ENCODE data around the gene SNCA.

SNCA gene

DNA sequence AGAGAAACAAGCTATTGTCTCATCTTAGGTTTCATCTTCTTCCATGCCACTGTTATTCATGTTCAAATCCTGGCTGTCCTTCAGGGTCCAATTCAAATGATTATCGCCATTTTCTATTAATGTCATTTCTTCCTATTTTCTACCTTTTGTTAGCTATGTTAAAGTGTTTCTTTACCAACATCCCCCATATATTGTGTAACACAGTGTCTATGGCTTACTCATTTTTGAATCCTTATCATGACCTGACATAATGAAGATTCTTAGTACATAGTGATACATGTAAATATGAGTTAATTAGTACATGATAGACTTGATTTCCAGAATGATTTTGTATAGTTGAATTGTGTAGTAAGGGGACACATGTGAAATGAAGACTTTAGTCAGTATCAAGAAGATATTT lies 152.4 kb downstream of the SNCA start:
- no peak overlapping the region for H3K27ac ChIP-seq
- POLR2A ChIA-PET (ENCODE audit: low non-redundant PET): interaction anchor here (0.6 kb wide), 1 partner anchor 148 kb away, joined by 3 read pairs; no protein-coding TSS in a partner anchor
- CTCF ChIA-PET: no interaction called here
- TF ChIP-seq, protein P1, sequence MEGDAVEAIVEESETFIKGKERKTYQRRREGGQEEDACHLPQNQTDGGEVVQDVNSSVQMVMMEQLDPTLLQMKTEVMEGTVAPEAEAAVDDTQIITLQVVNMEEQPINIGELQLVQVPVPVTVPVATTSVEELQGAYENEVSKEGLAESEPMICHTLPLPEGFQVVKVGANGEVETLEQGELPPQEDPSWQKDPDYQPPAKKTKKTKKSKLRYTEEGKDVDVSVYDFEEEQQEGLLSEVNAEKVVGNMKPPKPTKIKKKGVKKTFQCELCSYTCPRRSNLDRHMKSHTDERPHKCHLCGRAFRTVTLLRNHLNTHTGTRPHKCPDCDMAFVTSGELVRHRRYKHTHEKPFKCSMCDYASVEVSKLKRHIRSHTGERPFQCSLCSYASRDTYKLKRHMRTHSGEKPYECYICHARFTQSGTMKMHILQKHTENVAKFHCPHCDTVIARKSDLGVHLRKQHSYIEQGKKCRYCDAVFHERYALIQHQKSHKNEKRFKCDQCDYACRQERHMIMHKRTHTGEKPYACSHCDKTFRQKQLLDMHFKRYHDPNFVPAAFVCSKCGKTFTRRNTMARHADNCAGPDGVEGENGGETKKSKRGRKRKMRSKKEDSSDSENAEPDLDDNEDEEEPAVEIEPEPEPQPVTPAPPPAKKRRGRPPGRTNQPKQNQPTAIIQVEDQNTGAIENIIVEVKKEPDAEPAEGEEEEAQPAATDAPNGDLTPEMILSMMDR (conservative IDR thresholded peaks at IDR 0.05; ENCODE audit: low read depth): no peak
- no peak for DNase-seq (ENCODE audit: low spot score)

DNA sequence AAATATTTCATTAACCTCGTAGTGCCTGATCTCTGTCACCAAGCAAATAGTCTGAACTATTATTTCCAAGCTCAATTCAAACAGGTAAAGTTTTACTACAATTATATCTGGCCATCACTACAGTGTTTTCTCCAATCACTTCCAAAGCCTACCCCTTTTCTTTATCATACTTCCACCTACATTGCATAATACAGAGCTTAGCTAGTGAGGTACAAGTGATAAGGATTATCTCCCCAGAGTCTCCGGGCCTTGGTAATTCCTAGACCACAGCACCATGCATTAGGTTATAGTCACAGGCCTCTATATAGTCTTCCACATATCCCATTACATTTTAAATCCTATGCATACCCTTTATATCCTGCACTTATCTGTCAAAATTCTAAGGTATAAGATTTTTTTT lies 154.2 kb downstream of the SNCA start:
- TF ChIP-seq, protein P1 (conservative IDR thresholded peaks at IDR 0.05; ENCODE audit: low read depth): no peak
- ChIA-PET POLR2A (ENCODE audit: low non-redundant PET) (no interaction called here), CTCF (no interaction called here)
- no peak for DNase-seq (ENCODE audit: low spot score)
- H3K27ac ChIP-seq: no peak overlapping the region

DNA sequence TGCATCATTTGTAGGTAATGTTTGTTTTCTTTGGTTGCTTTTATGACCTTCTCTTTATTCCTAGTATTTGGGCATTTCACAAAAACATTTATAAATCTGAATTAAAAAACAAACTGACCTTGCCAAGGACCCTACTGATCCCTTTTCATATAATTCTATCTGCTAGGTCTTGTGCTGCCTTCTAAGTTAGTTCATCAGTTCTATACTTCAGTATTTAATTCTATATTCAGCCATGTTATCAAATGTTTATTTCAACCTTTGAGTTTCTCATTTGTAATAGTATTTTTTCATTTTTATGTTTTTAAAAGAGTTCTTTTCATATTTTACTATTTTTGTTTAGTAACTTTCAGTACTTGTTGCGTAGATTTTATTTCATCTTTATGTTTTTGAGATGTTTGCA lies 155.3 kb downstream of the SNCA start:
- peak overlapping the region; percentile 65 for H3K27ac ChIP-seq
- TF ChIP-seq, protein P1 (conservative IDR thresholded peaks at IDR 0.05; ENCODE audit: low read depth): no peak
- ChIA-PET POLR2A (ENCODE audit: low non-redundant PET) (no interaction called here), CTCF (interaction anchor here (1.2 kb wide), 1 partner anchor 23 kb away, joined by 3 read pairs; no protein-coding TSS in a partner anchor)
- DNase-seq (ENCODE audit: low spot score): no peak

DNA sequence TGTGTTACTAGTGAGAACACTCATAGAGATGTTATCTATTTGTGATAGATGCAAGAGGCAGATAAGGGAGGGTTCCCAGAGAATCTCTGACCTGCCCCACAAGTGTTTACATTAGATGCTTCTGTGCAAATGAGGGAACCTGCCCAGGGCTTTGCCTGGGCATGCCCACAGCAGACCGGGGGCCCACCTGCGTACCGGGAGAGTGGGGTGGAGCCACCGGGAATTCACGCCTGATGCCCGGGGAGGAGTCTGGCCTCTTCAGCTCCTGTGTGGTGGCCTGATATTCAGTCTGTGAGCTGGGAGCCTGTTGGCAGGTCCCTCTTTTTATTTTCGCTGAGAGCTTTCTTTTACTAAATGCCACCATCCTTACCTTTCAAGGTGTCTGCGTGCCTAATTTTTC lies 155.7 kb downstream of the SNCA start:
- CTCF ChIA-PET: interaction anchor here (0.6 to 1.2 kb wide), 2 partner anchors 19 to 23 kb away, joined by 3 to 4 read pairs; no protein-coding TSS in a partner anchor
- H3K27ac ChIP-seq: peak overlapping the region; percentile 65
- peak; percentile 75 for DNase-seq (ENCODE audit: low spot score)
- TF ChIP-seq, protein P1 (conservative IDR thresholded peaks at IDR 0.05; ENCODE audit: low read depth): no peak
- POLR2A ChIA-PET (ENCODE audit: low non-redundant PET): no interaction called here

DNA sequence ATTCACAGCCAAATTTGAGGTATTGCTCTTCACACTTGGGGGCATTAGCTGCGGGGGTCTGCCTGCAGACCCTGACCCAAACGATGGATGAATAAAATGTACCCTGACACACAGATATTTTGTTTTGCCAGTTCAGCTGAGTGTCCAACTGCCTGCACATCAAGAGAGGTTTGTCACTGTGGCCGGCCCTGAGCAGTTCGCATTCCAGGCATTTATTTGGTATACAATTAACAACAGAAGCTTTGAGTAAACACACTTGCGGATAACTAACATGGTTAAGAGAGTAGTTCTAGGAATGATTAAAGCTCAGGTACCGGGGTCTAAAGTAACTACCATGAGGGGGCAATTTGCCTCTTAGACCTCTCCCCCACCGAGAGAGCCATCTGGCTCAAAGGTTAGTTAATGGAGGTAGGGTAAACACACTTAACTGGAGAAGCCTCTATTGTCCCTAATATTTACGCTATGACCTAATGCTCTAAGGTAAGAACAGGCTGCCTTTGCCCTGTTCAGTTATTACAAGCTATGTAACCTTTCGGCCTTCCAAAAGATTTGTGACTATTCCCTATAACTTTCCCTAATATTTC lies 162.0 kb downstream of the SNCA start:
- CTCF ChIA-PET: interaction anchor here (0.7 kb wide), 1 partner anchor 511 kb away, joined by 3 read pairs; no protein-coding TSS in a partner anchor
- TF ChIP-seq, protein P1 (conservative IDR thresholded peaks at IDR 0.05; ENCODE audit: low read depth): no peak
- no peak for DNase-seq (ENCODE audit: low spot score)
- H3K27ac ChIP-seq: no peak overlapping the region
- POLR2A ChIA-PET (ENCODE audit: low non-redundant PET): no interaction called here
